Activated CD4-positive, alpha-beta T cell treated with anti-CD3 and anti-CD28 coated beads for 1 hour (primary cell): Measurements from ENCODE around the gene CTLA4.

Experiments used
- DNase-seq: peaks from one replicate; pipeline ENCODE4 v3.0.0-alpha.2; 2020

The CTLA4 gene

DNA sequence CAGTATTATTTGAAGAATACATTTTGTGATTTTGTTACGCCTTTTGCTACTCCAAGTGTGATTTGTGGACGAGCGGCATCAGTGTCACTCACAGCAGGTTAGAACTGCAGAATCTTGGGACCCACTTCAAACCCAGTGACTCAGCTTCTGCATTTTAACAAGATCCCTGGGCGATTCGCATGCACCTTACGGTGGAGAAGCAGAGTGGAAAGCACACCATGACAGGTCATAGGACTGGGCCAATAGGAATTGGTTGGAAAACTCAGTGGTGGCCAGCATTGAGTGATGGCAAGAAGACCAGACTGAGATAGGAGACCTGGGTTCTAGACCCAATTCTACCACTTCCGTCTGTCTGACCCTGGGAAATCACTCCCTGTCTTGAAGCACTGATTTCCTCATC is 26.3 kb downstream of the CTLA4 start:
- no peak for DNase-seq

- no peak for DNase-seq
These were observed 26.7 kb downstream of the CTLA4 start for GRCh38 chr2:203894262-203894661.

DNA sequence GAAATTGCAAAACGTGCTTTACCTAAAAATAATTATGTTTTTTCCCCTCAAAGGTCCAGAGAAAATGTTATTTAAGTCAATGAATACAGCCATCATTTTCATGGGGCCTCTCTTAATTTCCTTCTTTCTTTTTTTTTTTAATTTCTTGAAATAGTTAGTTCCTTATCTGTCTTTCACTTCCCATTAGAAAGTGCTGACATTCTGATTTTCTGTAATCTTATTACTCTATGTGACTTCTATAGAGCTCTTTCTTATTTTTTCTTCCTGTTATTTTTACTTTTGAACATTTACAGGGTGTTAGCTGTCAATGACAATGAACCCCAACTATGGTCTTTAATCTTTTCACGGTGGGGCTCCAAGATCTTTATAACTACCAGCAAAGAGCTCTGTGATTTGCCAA is 30.0 kb downstream of the CTLA4 start:
- no peak for DNase-seq

- no peak for DNase-seq
These were observed 31.1 kb downstream of the CTLA4 start for GRCh38 chr2:203898657-203899056.

DNA sequence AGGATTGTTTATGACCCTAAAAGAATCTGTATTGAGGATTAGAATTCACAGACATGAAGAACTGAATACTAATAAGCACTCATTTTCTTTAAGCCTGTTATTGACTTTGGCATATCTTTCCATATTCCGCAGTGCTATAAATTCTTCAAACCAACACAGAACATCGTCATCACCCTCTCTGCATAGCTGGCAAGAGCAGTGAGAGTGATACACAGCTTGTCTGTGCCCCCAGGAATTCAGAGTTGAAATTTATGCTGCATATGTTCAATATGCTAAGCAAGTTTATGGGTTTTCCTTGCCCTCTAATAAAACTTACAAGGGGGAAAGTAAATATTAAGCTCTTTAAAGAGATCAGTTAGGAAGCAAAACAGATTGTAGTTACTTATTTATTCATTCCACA is 32.7 kb downstream of the CTLA4 start:
- DNase-seq: no peak

GRCh38 chr2:203904022-203904421 is 36.5 kb downstream of the CTLA4 start:
- no peak for DNase-seq

DNA sequence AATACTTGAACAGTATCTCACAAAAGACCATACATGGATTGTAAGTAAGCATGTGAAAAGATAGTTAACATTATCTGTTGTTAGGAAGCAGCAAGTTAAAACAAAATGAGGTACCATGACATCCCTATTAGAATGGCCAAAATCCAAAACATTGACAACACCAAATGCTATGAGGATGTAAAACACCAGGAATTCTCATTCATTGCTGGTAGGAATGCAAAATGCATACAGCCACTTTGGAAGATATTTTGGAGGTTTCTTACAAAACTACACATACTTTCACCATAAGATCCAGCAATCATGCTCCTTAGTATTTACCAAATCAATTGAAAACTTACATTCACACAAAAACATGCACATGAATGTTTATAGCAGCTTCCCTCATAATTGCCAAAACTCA is 38.1 kb downstream of the CTLA4 start:
- DNase-seq: no peak

DNA sequence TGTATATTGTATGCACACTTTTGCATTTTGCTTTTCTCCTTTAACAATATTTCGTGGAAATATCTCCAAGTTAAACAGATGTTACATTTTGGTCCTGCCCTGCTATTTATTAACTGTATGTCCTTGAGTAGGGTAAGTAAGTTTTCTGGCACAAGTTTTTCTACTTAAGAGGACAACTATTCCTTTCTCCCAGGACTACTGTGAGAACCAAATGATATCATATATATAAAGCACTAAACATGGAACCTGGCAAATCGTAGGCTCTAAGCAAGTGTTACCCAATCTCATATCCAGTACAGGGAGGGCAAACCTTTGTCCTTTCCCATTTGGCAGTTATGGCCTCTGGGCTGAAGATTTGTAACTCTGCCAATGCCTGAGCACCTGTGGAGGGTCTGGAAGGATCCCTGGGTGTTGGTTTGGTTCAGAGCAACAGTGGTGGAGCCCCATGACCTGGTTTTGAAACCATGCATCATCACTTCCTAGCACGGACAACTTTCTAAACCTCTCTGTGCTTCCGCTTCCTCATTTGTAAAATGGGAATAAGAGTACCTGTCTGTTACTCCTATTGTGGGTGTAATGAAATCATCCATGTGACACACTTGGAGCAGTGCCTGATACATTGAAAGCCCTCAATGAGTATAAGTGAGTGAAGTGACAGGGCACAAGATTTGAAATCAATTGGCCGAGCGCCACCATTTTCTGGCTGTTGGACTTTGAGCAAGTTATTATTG is 40.7 kb downstream of the CTLA4 start:
- no peak for DNase-seq

DNA sequence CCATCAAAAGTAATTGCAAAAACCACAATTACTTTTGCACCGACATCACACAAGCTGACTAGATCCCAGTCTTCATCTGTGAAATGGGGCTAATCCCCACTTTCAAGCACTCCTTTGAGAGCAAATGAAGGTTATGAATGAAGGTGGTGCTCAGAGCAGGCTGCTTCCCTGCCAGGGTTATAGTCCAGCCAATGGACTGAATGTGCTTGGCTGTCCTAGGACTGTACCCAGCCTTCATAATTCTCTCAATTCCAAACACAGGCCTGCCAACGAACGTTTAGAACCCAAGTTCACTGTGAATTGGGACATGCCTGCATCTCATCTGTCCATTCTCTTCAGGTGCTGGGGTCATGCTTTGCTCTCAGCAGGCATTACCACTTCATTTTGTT is 41.2 kb downstream of the CTLA4 start:
- DNase-seq: no peak

DNA sequence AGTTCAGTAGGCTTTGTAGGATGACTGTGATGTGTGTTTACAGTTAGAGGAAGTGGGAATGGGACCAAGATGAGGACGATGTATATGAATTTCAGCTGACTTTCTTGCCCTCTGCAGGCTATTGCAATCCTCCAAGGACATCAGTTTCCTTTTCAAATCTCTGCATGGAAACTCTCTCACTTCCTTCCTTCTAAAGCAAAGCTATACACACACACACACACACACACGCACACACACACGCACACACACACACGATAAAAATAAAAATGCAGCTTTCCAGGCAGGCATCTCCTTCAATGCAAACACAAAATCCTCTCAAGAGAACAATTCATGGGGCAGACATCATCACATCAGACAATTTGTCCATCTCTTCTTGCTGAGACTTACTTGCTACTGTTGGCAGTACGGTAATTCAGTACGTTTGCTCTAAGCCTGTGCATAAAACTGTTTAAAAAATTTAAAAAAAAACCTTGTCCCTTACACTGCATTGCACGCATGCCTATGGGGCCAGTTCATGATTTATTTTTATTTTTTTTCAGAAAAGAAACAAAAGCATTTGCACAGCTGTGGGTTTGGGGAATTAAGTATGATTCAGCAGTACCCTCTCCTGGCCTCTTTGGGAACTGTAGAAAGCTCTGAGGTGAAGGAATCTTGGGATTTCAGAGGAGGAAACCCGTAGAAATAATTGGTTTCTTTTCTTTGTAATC is 41.8 kb downstream of the CTLA4 start:
- no peak for DNase-seq

DNA sequence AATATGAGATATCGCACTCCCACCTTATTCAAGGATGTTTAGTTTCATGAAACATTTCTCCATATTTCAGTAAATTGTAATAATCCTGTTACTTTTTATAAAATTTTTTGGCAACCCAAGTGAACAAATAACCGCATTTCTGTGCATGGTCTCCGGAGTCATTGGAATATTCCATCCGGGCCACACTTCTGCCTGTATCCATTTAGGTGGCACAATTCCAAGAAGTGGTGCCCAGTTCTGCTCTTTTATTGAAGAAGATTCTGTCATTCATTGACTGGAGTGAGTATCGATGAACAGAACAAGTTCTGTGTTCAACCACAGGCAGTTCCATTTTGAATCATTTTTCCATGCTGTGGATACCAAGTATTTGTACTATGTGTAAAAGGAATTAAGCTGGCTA is 42.4 kb downstream of the CTLA4 start:
- DNase-seq: no peak

GRCh38 chr2:203913947-203914346 is 46.4 kb downstream of the CTLA4 start:
- DNase-seq: no peak

DNA sequence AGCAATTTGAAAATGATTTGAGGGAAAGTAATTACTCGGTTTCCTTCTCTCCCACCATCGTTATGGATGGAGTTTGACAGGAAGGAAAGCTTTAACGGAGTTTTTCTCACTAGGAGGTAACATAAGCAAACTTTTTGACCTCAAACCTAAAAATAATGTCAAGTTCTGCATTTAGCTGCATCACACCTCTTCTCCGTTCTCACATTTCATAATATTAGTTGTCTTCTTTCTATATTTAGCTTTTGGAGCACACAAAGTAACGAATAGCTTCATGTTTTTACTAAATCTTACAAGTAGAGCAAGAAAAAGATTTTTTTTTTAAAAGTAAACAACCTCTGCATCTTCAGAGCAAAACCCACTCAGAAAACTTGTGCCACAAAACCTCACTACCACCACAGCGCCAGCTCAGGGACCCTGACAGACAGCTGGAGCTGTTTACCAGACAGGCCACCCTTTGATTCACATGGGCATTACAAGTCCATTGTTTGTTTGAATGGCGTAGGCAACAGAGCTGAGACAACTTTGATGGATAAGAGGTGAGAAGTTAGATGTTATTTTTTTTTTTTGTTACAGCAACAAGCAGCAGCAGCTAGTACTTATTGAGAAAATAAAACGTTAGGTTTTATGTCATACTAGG is 47.1 kb downstream of the CTLA4 start:
- DNase-seq: no peak

DNA sequence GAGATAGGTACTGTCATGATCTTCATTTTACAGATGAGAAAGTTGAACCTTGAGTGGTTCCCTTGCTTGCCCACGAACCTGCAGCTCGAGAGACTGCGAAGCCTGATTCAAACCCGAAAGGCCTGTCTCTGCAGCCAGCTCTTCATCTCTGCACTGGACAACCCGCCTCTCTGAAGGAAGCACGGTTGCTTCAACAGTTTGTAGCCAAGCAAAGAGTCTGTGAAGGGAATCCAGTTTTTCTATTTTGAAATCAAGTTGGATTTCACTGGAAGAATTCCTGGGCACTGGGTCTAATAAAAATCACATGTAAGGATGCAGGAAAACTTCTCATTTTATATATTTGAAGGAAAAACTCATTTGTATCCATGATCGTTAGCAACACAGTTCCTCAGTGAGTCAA is 47.7 kb downstream of the CTLA4 start:
- no peak for DNase-seq

DNA sequence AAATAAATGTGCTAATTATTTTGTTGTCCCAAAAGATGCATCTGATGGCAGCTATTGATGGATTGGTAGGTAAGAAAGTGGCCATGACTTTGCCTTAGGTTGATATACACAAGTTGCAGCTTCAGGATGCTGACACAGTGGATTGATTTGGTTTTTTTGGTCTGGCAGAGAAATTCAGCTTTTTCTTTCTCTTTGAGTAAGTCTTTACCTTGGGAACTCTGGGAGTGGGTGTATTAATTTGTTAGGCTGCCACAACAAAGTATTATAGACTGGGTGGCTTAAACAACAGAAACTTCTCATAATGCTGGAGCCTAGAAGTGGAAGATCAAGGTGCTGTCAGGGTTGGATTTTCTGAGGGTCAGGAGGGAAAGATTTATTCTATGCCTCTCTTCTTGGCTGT is 49.2 kb downstream of the CTLA4 start:
- no peak for DNase-seq

DNA sequence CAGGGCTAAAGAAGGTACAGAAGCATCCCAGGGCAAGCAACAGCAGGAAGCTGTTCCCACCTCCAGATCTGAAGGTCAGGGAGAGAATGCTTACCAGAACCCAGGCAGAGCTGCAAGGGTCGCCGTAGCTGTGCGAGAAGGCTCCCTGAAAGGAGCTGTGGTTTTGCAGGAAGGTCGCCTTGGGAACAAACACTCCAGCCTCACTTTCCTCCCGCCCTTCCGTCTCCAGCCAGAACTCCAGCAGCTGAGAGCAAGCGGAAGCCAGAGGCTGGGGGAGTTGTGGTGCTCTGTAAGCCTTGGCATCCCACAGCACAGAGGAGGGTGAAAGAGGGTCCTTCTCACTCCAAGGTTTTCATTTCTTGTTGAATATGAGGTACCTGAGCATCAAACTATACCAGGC is 50.7 kb downstream of the CTLA4 start:
- DNase-seq: no peak

DNA sequence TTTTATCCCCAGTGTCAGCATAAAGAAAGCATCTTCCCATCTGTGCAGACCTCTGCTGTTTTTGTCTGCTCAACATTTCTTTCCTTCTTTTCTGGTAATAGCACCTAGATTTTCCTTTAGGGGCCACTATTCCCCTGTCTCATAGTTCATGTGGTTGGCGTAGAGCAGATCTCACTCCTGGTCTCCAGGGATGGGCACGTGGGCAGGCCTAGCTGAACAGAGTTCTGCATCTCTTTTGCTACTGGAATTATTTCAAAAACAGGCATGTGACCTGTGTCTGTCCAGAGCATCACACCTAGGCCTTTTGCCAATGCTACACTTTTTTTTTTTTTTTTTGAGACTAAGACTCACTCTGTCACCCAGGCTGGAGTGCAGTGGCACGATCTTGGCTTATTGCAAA is 51.3 kb downstream of the CTLA4 start:
- DNase-seq: no peak
